Lower lobe of right lung (tissue), 2 donors: ENCODE data around the gene NVL. TPM values are rescaled to one million over a fixed set of nuclear protein-coding genes. Genes with fewer than 3 reads are reported as not detected.
"Not testable (repeated sequence)": the region's sequence is repeated elsewhere in the genome, so short reads cannot be mapped to it uniquely, and the experiment has no call there.

Source experiments
- ATAC-seq, 2 donors: fragments of 200-7000 bp; cut with Tn5 transposase; one replicate each; pipeline ENCODE4 v1.9.1; 2020 to 2022; ENCODE audit warnings: mild to moderate bottlenecking in 2 of 2, moderate library complexity in 2 of 2
- DNase-seq: peaks from one replicate; pipeline ENCODE4 v3.0.0-alpha.2; 2020
- H3K27ac ChIP-seq: fragments of 200-600 bp; one replicate; pipeline ENCODE4 v1.8.0; 2022
- H3K27me3 ChIP-seq: fragments of 200-600 bp; one replicate; pipeline ENCODE4 v1.8.0; 2022; ENCODE audit warnings: low read depth
- H3K36me3 ChIP-seq: fragments of 200-600 bp; one replicate; pipeline ENCODE4 v1.8.0; 2022; ENCODE audit warnings: mild to moderate bottlenecking
- H3K4me1 ChIP-seq: fragments of 200-600 bp; one replicate; pipeline ENCODE4 v1.8.0; 2022
- H3K4me3 ChIP-seq: fragments of 200-600 bp; one replicate; pipeline ENCODE4 v1.8.0; 2022; ENCODE audit warnings: mild to moderate bottlenecking
- H3K9me3 ChIP-seq: fragments of 200-600 bp; one replicate; pipeline ENCODE4 v1.8.0; 2022
- intact Hi-C: fragments of 100-400 bp; cut with DNase I; formaldehyde crosslinking; loops from one replicate; pipeline ENCODE4 v1.11.0; 2022
- total RNA-seq: library from RNA; stranded (reverse); fragmentation: NEBNext Ultra II Directional; extraction: Animal tissue kit (Norgen Biotek cat#: 25700); gene quantifications from one replicate; pipeline ENCODE4 v1.2.1, GENCODE V29; 2021
- TF ChIP-seq, protein P1 (sequence below): fragments of 200-600 bp; IDR thresholded peaks from one replicate; pipeline ENCODE4 v1.8.0; 2022; ENCODE audit warnings: antibody characterized with exemption, mild to moderate bottlenecking
- donor health status: DM: no; HTN: yes; CAD: no; lungs with severe emphysema.

The NVL gene
- total RNA-seq, 1 donor from 2014 or later = 30.4 TPM

DNA sequence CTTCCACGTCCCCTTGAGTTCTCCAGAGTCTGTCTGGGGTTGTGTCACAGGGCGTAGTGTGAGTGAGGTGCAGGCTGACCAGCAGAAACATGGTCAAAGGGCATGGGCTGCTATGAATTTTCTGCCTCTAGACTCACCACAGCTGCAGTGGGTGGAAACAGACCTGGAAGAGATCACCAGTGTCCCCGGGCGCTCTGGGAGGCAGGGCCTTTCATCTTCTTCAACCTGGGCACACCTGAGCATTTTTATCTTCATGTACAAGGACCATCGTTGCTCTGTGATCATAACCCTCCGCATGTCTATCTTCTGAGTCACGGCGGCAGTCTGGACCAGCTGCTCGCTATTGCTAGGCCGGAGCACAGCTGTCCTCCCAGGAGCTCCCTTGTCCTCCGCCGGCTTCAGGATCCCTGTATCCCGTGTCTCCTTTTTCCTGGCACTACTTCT, 117.3 kb downstream of the NVL start:
- Histone ChIP-seq H3K27me3 (no peaks in the 10 kb centered on the region), H3K27ac (no peak overlapping the region), H3K4me1 (peaks cover 7% of the 10 kb centered on the region), H3K9me3 (no peaks in the 10 kb centered on the region), H3K4me3 (no peak overlapping the region), H3K36me3 (no peaks in the 10 kb centered on the region)
- DNase-seq (peak; percentile 57), ATAC-seq (peak; percentile 32 to 58)
- intact Hi-C loops = no loop called here
- TF ChIP-seq, protein P1, sequence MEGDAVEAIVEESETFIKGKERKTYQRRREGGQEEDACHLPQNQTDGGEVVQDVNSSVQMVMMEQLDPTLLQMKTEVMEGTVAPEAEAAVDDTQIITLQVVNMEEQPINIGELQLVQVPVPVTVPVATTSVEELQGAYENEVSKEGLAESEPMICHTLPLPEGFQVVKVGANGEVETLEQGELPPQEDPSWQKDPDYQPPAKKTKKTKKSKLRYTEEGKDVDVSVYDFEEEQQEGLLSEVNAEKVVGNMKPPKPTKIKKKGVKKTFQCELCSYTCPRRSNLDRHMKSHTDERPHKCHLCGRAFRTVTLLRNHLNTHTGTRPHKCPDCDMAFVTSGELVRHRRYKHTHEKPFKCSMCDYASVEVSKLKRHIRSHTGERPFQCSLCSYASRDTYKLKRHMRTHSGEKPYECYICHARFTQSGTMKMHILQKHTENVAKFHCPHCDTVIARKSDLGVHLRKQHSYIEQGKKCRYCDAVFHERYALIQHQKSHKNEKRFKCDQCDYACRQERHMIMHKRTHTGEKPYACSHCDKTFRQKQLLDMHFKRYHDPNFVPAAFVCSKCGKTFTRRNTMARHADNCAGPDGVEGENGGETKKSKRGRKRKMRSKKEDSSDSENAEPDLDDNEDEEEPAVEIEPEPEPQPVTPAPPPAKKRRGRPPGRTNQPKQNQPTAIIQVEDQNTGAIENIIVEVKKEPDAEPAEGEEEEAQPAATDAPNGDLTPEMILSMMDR = no peak

DNA sequence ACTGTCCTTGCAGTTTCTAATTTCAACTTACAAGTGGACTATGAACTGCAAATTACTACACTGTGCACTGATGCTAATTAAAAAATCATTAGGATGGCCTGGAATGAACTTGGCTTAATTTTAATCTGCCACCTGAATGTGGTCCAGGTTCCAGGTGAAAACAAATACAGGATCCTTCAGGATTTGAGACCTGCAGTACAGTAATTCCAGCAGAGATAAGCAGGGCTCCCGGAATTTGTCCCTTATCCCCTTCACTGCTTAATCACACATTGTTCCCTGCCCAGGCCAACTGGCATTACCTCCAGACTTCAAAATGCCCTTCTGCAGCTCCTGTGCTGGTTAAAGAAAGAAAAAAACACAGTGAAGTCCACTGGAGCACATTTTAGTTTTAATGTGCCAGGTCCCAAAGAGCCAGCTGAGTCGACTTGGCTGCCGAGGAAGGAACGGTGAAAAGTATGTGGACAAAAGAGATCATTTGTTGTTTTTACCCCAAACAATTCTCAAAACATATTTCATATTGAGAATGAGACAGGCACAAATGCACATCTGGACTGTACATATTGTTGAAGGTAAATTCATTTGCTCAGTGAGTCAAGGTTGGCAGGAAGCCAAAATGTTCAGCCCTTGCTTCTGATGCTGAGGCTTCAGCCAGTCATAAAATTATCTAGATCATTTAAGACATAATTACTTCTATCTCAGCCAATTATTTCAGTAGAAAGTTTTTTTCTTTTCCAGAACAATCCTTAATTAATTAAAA, 118.6 kb downstream of the NVL start:
- no peaks in the 10 kb centered on the region for H3K36me3 ChIP-seq
- ATAC-seq (no peak), DNase-seq (no peak)
- no peak overlapping the region for H3K27ac ChIP-seq
- TF ChIP-seq, protein P1 = no peak
- H3K27me3 ChIP-seq = no peaks in the 10 kb centered on the region
- H3K4me3 ChIP-seq = no peak overlapping the region
- H3K4me1 ChIP-seq = peaks cover 7% of the 10 kb centered on the region
- H3K9me3 ChIP-seq = no peaks in the 10 kb centered on the region
- intact Hi-C loops = no loop called here

DNA sequence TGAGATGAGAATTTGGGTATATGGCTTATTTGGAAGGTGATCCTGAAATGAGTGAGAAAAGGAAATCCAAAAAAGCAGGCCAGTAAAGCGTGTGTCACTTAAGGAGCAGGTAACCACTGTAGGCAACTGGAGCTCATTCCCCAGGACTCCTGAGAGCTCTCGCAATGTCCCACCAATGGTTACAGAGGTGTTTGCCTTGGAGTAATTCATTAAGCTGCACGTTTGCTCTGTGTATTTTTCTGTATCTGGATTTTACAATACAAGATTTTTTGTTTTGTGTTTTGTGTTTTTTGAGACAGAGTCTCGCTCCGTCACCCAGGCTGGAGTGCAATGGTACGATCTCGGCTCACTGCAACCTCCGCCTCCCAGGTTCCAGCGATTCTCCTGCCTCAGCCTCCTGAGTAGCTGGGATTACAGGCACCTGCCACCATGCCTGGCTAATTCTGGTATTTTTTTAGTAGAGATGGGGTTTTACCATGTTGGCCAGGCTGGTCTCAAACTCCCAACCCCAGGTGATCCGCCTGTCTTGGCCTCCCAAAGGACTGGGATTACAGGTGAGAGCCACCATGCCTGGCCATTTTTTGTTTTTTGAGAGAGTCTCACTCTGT, 123.9 kb downstream of the NVL start:
- DNase-seq, intact Hi-C loops, H3K36me3 ChIP-seq, H3K9me3 ChIP-seq, H3K4me3 ChIP-seq, H3K27me3 ChIP-seq: not testable (repeated sequence)
- Histone ChIP-seq H3K4me1 (peaks cover 22% of the 10 kb centered on the region), H3K27ac (peak overlapping the region; percentile 62)
- peak in 1 of 2 donors; percentile 49 for ATAC-seq

DNA sequence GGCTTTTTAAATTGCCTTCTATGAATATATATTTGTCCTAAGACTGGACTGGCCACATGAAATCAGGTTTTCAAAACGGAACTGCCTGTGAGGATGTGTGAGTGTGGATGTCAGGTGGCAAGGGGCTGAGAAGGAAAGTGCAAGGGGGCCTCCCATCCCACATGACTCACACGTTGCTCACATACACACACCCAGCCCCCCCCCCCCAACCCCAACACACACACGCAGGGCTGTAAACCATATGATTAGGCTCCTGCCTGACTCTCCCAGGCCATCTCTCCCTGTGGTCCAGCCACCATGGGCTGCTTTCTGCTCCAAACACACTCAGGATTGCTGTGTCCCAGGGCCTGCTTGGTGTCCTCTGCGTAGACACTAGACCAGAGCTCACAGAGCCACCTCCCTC, 124.5 kb downstream of the NVL start:
- Histone ChIP-seq H3K27ac (peak overlapping the region; percentile 62), H3K4me1 (peaks cover 22% of the 10 kb centered on the region), H3K27me3 (no peaks in the 10 kb centered on the region), H3K36me3 (no peaks in the 10 kb centered on the region), H3K9me3 (no peaks in the 10 kb centered on the region), H3K4me3 (no peak overlapping the region)
- TF ChIP-seq, protein P1 = no peak
- intact Hi-C loops = no loop called here
- ATAC-seq = peak; percentile 62 to 69
- no peak for DNase-seq

DNA sequence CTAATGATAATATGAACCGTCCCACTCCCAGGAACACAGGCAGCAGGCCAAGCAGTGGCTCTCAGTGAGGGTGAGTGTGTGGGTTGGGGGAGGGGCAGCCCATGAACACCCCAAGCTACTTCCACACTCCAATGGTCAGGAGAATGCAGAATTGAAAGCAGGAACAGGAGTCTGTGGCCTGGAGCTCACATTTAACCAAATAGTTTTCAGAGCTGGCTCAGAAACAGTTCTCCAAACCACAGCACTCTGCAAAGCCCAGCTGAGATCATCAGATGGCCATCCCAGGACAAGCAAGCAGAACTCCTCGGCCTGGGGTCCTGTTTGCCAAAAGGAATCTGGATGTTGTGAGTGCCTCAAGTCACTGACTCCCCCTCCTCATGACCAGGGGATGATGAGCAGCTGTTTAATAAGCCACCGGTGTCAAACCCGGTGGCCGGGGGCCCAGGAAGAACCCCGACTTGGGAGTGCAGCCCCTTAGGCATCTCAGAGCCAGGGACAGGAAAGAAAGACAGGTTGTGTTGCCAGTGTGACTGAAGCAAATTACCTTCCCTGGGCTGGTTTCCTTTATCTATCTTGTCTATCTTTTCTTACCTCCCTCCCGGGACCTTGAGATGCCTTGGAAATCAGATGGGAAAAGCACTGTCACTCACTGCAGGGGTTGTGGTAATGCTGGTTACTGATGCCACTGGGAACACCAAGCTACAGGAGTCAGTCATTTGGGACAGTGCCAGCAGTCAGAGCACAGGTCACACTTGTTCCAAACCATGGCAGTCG, 126.5 kb downstream of the NVL start:
- peak; percentile 55 to 84 for ATAC-seq
- Histone ChIP-seq H3K9me3 (no peaks in the 10 kb centered on the region), H3K27me3 (no peaks in the 10 kb centered on the region), H3K4me1 (peaks cover 22% of the 10 kb centered on the region), H3K4me3 (no peak overlapping the region), H3K36me3 (no peaks in the 10 kb centered on the region), H3K27ac (peak overlapping the region; percentile 49)
- DNase-seq = peak; percentile 74
- TF ChIP-seq, protein P1 = no peak
- intact Hi-C loops = no loop called here
